Measurements from ENCODE around the gene KLHL29. TPM values are rescaled to one million over a fixed set of nuclear protein-coding genes. Genes with fewer than 3 reads are reported as not detected.

KLHL29 gene
- total RNA-seq, 2 donors from 2014 or later, result 2.0 to 2.9 TPM

GRCh38 chr2:23367760-23368159, 17.2 kb upstream of the KLHL29 start:
- DNase-seq, result no peak
- Histone ChIP-seq H3K9me3 (no peaks in the 10 kb centered on the region), H3K4me1 (no peaks in the 10 kb centered on the region), H3K9ac (ENCODE audit: low read depth in 2 of 2, low read length in 2 of 2) (no peak overlapping the region), H3K36me3 (no peaks in the 10 kb centered on the region), H3K4me3 (no peak overlapping the region), H3K27ac (no peak overlapping the region), H3K27me3 (no peaks in the 10 kb centered on the region)
- TF ChIP-seq CTCF (IDR thresholded peaks at IDR 0.05), result no peak
- intact Hi-C loops (cut with DNase I), result no loop called here

GRCh38 chr2:23373666-23374065, 11.3 kb upstream of the KLHL29 start:
- Histone ChIP-seq H3K36me3 (no peaks in the 10 kb centered on the region), H3K9ac (ENCODE audit: low read depth in 2 of 2, low read length in 2 of 2) (no peak overlapping the region), H3K27me3 (no peaks in the 10 kb centered on the region), H3K4me3 (no peak overlapping the region), H3K27ac (no peak overlapping the region), H3K4me1 (no peaks in the 10 kb centered on the region), H3K9me3 (no peaks in the 10 kb centered on the region)
- DNase-seq, result no peak
- intact Hi-C loops (cut with DNase I), result no loop called here
- TF ChIP-seq CTCF (IDR thresholded peaks at IDR 0.05), result no peak

- no peak for TF ChIP-seq CTCF (IDR thresholded peaks at IDR 0.05)
These were observed 9.5 kb upstream of the KLHL29 start for GRCh38 chr2:23375448-23375847.

GRCh38 chr2:23376075-23376474, 8.9 kb upstream of the KLHL29 start:
- Histone ChIP-seq H3K27ac (no peak overlapping the region), H3K36me3 (no peaks in the 10 kb centered on the region), H3K4me3 (no peak overlapping the region), H3K4me1 (no peaks in the 10 kb centered on the region), H3K9ac (ENCODE audit: low read depth in 2 of 2, low read length in 2 of 2) (no peak overlapping the region), H3K9me3 (no peaks in the 10 kb centered on the region), H3K27me3 (no peaks in the 10 kb centered on the region)
- no peak for DNase-seq
- no peak for TF ChIP-seq CTCF (IDR thresholded peaks at IDR 0.05)
- intact Hi-C loops (cut with DNase I), result no loop called here

More at GRCh38 chr2:23375448-23375847, 9.5 kb upstream of the KLHL29 start:
- no peaks in the 10 kb centered on the region for H3K4me1 ChIP-seq
- H3K9me3 ChIP-seq, result no peaks in the 10 kb centered on the region
- no peak for DNase-seq
- H3K4me3 ChIP-seq, result no peak overlapping the region
- no peaks in the 10 kb centered on the region for H3K27me3 ChIP-seq
- H3K27ac ChIP-seq, result no peak overlapping the region
- intact Hi-C loops (cut with DNase I), result no loop called here
- no peaks in the 10 kb centered on the region for H3K36me3 ChIP-seq
- no peak overlapping the region for H3K9ac ChIP-seq (ENCODE audit: low read depth in 2 of 2, low read length in 2 of 2)

GRCh38 chr2:23376972-23377371, 8.0 kb upstream of the KLHL29 start:
- intact Hi-C loops (cut with DNase I), result no loop called here
- Histone ChIP-seq H3K9ac (ENCODE audit: low read depth in 2 of 2, low read length in 2 of 2) (no peak overlapping the region), H3K4me3 (no peak overlapping the region), H3K4me1 (no peaks in the 10 kb centered on the region), H3K9me3 (no peaks in the 10 kb centered on the region), H3K27me3 (no peaks in the 10 kb centered on the region), H3K36me3 (no peaks in the 10 kb centered on the region), H3K27ac (no peak overlapping the region)
- TF ChIP-seq CTCF (IDR thresholded peaks at IDR 0.05), result no peak
- no peak for DNase-seq

GRCh38 chr2:23377771-23378170, 7.2 kb upstream of the KLHL29 start:
- H3K27ac ChIP-seq, result no peak overlapping the region
- TF ChIP-seq CTCF (IDR thresholded peaks at IDR 0.05), result no peak
- H3K4me3 ChIP-seq, result no peak overlapping the region
- intact Hi-C loops (cut with DNase I), result no loop called here
- H3K27me3 ChIP-seq, result no peaks in the 10 kb centered on the region
- H3K9ac ChIP-seq (ENCODE audit: low read depth in 2 of 2, low read length in 2 of 2), result no peak overlapping the region
- no peak for DNase-seq
- H3K36me3 ChIP-seq, result no peaks in the 10 kb centered on the region
- H3K4me1 ChIP-seq, result no peaks in the 10 kb centered on the region
- H3K9me3 ChIP-seq, result no peaks in the 10 kb centered on the region

All from colonic mucosa (tissue), 4 donors.